Activated naive CD4-positive, alpha-beta T cell treated with anti-CD3 and anti-CD28 coated beads for 36 hours (primary cell): Measurements from ENCODE around the gene B9D1. TPM values are rescaled to one million over a fixed set of nuclear protein-coding genes. Genes with fewer than 3 reads are reported as not detected.
A peak's percentile ranks its signal among the peaks of the same experiment; 100 is the strongest.

Source experiments
- CTCF ChIA-PET: fragments of 350-600 bp; sonication (Branson Sonifier 250); formaldehyde crosslinking; loops from one replicate; lab custom pipeline; 2021; ENCODE audit warnings: antibody characterized with exemption; lab: Charles Lee
- DNase-seq: peaks from one replicate; pipeline ENCODE4 v3.0.0-alpha.2; 2020
- H3K27ac Mint-ChIP-seq: one replicate; pipeline ENCODE4 v1.8.0; 2021; ENCODE audit warnings: mild to moderate bottlenecking, mixed read lengths
- H3K27me3 Mint-ChIP-seq: one replicate; pipeline ENCODE4 v1.8.0; 2021; ENCODE audit warnings: low read depth, mixed read lengths
- H3K36me3 Mint-ChIP-seq: one replicate; pipeline ENCODE4 v1.8.0; 2021; ENCODE audit warnings: low read depth, mixed read lengths
- H3K4me1 Mint-ChIP-seq: one replicate; pipeline ENCODE4 v1.8.0; 2021; ENCODE audit warnings: low read depth, mixed read lengths
- H3K4me3 Mint-ChIP-seq: one replicate; pipeline ENCODE4 v1.8.0; 2021; ENCODE audit warnings: mild to moderate bottlenecking, moderate library complexity, mixed read lengths
- H3K9me3 Mint-ChIP-seq: one replicate; pipeline ENCODE4 v1.8.0; 2021; ENCODE audit warnings: mixed read lengths
- intact Hi-C: fragments of 100-400 bp; cut with micrococcal nuclease; formaldehyde crosslinking; loops from one replicate; pipeline ENCODE4 v1.15.1; 2023
- total RNA-seq, 2 experiments: library from RNA; stranded (reverse); gene quantifications; one replicate each; pipeline ENCODE4 v1.2.3, GENCODE V29; 2021

Gene B9D1
- total RNA-seq, 2 experiments from 2014 or later = 8.7 TPM

- Mint-ChIP-seq H3K27ac (no peak overlapping the region), H3K27me3 (peaks cover 20% of the 10 kb centered on the region), H3K4me3 (no peak overlapping the region), H3K4me1 (peaks cover 4% of the 10 kb centered on the region), H3K9me3 (no peaks in the 10 kb centered on the region), H3K36me3 (no peaks in the 10 kb centered on the region)
- CTCF ChIA-PET = interaction anchor here (0.5 to 2.1 kb wide), 5 partner anchors 10 to 208 kb away, joined by 3 to 11 read pairs (median 3); no protein-coding TSS in a partner anchor
- intact Hi-C loops = no loop called here
- no peak for DNase-seq
Observed at GRCh38 chr17:19337712-19338023, 24.9 kb downstream of the B9D1 start.

- peaks cover 6% of the 10 kb centered on the region for H3K4me1 Mint-ChIP-seq
- DNase-seq = no peak
- H3K4me3 Mint-ChIP-seq = no peak overlapping the region
- no peak overlapping the region for H3K27ac Mint-ChIP-seq
- H3K27me3 Mint-ChIP-seq = peaks cover 19% of the 10 kb centered on the region
- H3K9me3 Mint-ChIP-seq = no peaks in the 10 kb centered on the region
- intact Hi-C loops = no loop called here
- no peaks in the 10 kb centered on the region for H3K36me3 Mint-ChIP-seq
- CTCF ChIA-PET = interaction anchor here (0.7 to 2.1 kb wide), 3 partner anchors 15 to 208 kb away, joined by 3 to 11 read pairs (median 4); no protein-coding TSS in a partner anchor
Observed at GRCh38 chr17:19336938-19337711, 25.4 kb downstream of the B9D1 start.

- Mint-ChIP-seq H3K36me3 (no peaks in the 10 kb centered on the region), H3K9me3 (no peaks in the 10 kb centered on the region), H3K27ac (no peak overlapping the region), H3K4me3 (no peak overlapping the region), H3K27me3 (peaks cover 11% of the 10 kb centered on the region), H3K4me1 (peaks cover 6% of the 10 kb centered on the region)
- DNase-seq = no peak
- intact Hi-C loops = no loop called here
- CTCF ChIA-PET = no interaction called here
Observed at GRCh38 chr17:19335951-19336631, 26.4 kb downstream of the B9D1 start.

- Mint-ChIP-seq H3K27ac (no peak overlapping the region), H3K9me3 (no peaks in the 10 kb centered on the region), H3K4me1 (peaks cover 6% of the 10 kb centered on the region), H3K36me3 (no peaks in the 10 kb centered on the region), H3K27me3 (peaks cover 11% of the 10 kb centered on the region), H3K4me3 (no peak overlapping the region)
- no peak for DNase-seq
- CTCF ChIA-PET = no interaction called here
- intact Hi-C loops = no loop called here
Observed at GRCh38 chr17:19334331-19334730, 28.2 kb downstream of the B9D1 start.

- Mint-ChIP-seq H3K27me3 (peaks cover 7% of the 10 kb centered on the region), H3K4me1 (peaks cover 6% of the 10 kb centered on the region), H3K9me3 (no peaks in the 10 kb centered on the region), H3K4me3 (no peak overlapping the region), H3K27ac (no peak overlapping the region), H3K36me3 (no peaks in the 10 kb centered on the region)
- DNase-seq = no peak
- CTCF ChIA-PET = no interaction called here
- intact Hi-C loops = no loop called here
Observed at GRCh38 chr17:19333736-19334290, 28.7 kb downstream of the B9D1 start.

- intact Hi-C loops = no loop called here
- peaks cover 7% of the 10 kb centered on the region for H3K27me3 Mint-ChIP-seq
- no peaks in the 10 kb centered on the region for H3K9me3 Mint-ChIP-seq
- peaks cover 6% of the 10 kb centered on the region for H3K4me1 Mint-ChIP-seq
- no peaks in the 10 kb centered on the region for H3K36me3 Mint-ChIP-seq
- no peak for DNase-seq
- no peak overlapping the region for H3K27ac Mint-ChIP-seq
- CTCF ChIA-PET = no interaction called here
- no peak overlapping the region for H3K4me3 Mint-ChIP-seq
Observed at GRCh38 chr17:19333132-19333440, 29.4 kb downstream of the B9D1 start.

GRCh38 chr17:19332371-19333131 is 30.0 kb downstream of the B9D1 start:
- no peak overlapping the region for H3K27ac Mint-ChIP-seq
- no peaks in the 10 kb centered on the region for H3K36me3 Mint-ChIP-seq
- intact Hi-C loops = no loop called here
- peaks cover 7% of the 10 kb centered on the region for H3K27me3 Mint-ChIP-seq
- H3K4me3 Mint-ChIP-seq = no peak overlapping the region
- H3K4me1 Mint-ChIP-seq = peaks cover 6% of the 10 kb centered on the region
- peak; percentile 62 for DNase-seq
- CTCF ChIA-PET = interaction anchor here (1.5 kb wide), 1 partner anchor 13 kb away, joined by 3 read pairs; no protein-coding TSS in a partner anchor
- H3K9me3 Mint-ChIP-seq = no peaks in the 10 kb centered on the region

GRCh38 chr17:19331543-19332245 is 30.8 kb downstream of the B9D1 start:
- intact Hi-C loops = no loop called here
- Mint-ChIP-seq H3K4me1 (peaks cover 6% of the 10 kb centered on the region), H3K9me3 (no peaks in the 10 kb centered on the region), H3K4me3 (no peak overlapping the region), H3K36me3 (no peaks in the 10 kb centered on the region), H3K27me3 (peaks cover 4% of the 10 kb centered on the region), H3K27ac (no peak overlapping the region)
- no peak for DNase-seq
- CTCF ChIA-PET = interaction anchor here (1.5 kb wide), 1 partner anchor 12 kb away, joined by 3 read pairs; no protein-coding TSS in a partner anchor

- Mint-ChIP-seq H3K27ac (no peak overlapping the region), H3K27me3 (peaks cover 3% of the 10 kb centered on the region), H3K4me3 (no peak overlapping the region), H3K36me3 (no peaks in the 10 kb centered on the region), H3K9me3 (no peaks in the 10 kb centered on the region), H3K4me1 (peaks cover 6% of the 10 kb centered on the region)
- intact Hi-C loops = no loop called here
- no peak for DNase-seq
- CTCF ChIA-PET = no interaction called here
Observed at GRCh38 chr17:19331134-19331533, 31.4 kb downstream of the B9D1 start.

GRCh38 chr17:19330271-19330670 is 32.3 kb downstream of the B9D1 start:
- no peak overlapping the region for H3K4me3 Mint-ChIP-seq
- DNase-seq = no peak
- intact Hi-C loops = no loop called here
- CTCF ChIA-PET = no interaction called here
- no peak overlapping the region for H3K27ac Mint-ChIP-seq
- peaks cover 5% of the 10 kb centered on the region for H3K9me3 Mint-ChIP-seq
- H3K4me1 Mint-ChIP-seq = peaks cover 6% of the 10 kb centered on the region
- H3K27me3 Mint-ChIP-seq = no peaks in the 10 kb centered on the region
- no peaks in the 10 kb centered on the region for H3K36me3 Mint-ChIP-seq

- Mint-ChIP-seq H3K4me3 (no peak overlapping the region), H3K27me3 (no peaks in the 10 kb centered on the region), H3K4me1 (peaks cover 6% of the 10 kb centered on the region), H3K27ac (no peak overlapping the region), H3K36me3 (no peaks in the 10 kb centered on the region), H3K9me3 (peaks cover 8% of the 10 kb centered on the region)
- no peak for DNase-seq
- CTCF ChIA-PET = no interaction called here
- intact Hi-C loops = no loop called here
Observed at GRCh38 chr17:19329839-19330238, 32.7 kb downstream of the B9D1 start.

GRCh38 chr17:19329136-19329535 is 33.4 kb downstream of the B9D1 start:
- Mint-ChIP-seq H3K27me3 (no peaks in the 10 kb centered on the region), H3K36me3 (no peaks in the 10 kb centered on the region), H3K9me3 (peaks cover 8% of the 10 kb centered on the region), H3K4me1 (peaks cover 6% of the 10 kb centered on the region), H3K4me3 (no peak overlapping the region), H3K27ac (no peak overlapping the region)
- CTCF ChIA-PET = interaction anchor here (0.5 kb wide), 1 partner anchor 26 kb away, joined by 5 read pairs; no protein-coding TSS in a partner anchor
- intact Hi-C loops = no loop called here
- DNase-seq = no peak
